T-helper 2 cell treated with Interferon-gamma antibody and Interleukin-4, amounts not matched to agents 5 μg/mL and 100 μg/mL, for 36 hours (primary cell): ENCODE measurements around the gene EIF4G3.

Experiments
- DNase-seq: peaks from one replicate; pipeline ENCODE4 v3.0.0; 2021; ENCODE audit warnings: low spot score
- H3K27ac Mint-ChIP-seq: one replicate; pipeline ENCODE4 v1.8.0; 2021; ENCODE audit warnings: mild to moderate bottlenecking, mixed read lengths
- H3K27me3 Mint-ChIP-seq: one replicate; pipeline ENCODE4 v1.8.0; 2021; ENCODE audit warnings: low read depth, mixed read lengths
- H3K36me3 Mint-ChIP-seq: one replicate; pipeline ENCODE4 v1.8.0; 2021; ENCODE audit warnings: low read depth, mixed read lengths
- H3K4me1 Mint-ChIP-seq: one replicate; pipeline ENCODE4 v1.8.0; 2021; ENCODE audit warnings: low read depth, mixed read lengths
- H3K4me3 Mint-ChIP-seq: one replicate; pipeline ENCODE4 v1.8.0; 2022; ENCODE audit warnings: mild to moderate bottlenecking, moderate library complexity, mixed read lengths
- H3K9me3 Mint-ChIP-seq: one replicate; pipeline ENCODE4 v1.8.0; 2021; ENCODE audit warnings: mixed read lengths

EIF4G3 gene

DNA sequence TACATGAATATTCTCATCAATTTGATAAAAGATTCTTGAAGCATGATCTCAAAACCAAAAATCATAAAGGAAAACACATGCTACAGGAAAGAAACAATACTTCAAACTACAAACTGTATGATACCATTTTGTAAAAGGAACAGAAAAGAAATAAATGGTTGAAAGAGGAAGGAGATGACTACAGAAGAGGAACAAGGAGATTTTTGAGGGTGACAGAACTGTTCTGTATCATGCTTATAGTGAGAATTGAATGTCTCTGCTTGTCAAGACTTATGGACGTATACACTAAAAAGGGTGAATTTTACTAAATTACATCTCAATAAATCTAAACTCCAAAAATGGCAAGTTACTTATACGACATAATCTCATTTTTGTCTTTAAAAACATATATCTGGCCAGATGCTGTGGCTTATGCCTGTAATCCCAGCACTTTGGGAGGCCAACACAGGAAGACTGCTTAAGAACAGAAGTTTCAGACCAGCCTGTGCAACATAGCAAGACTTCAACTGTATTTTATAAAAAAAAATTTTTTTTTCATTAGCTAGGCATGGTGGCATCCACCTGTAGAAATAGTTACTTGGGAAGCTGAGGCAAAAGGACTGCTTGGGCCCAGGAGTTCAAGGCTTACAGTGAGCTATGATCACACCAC is 125.4 kb downstream of the EIF4G3 start:
- H3K27me3 Mint-ChIP-seq = no peaks in the 10 kb centered on the region
- H3K36me3 Mint-ChIP-seq = peaks cover 3% of the 10 kb centered on the region
- no peak for DNase-seq
- no peak overlapping the region for H3K4me3 Mint-ChIP-seq
- no peaks in the 10 kb centered on the region for H3K4me1 Mint-ChIP-seq
- H3K9me3 Mint-ChIP-seq = no peaks in the 10 kb centered on the region
- no peak overlapping the region for H3K27ac Mint-ChIP-seq

DNA sequence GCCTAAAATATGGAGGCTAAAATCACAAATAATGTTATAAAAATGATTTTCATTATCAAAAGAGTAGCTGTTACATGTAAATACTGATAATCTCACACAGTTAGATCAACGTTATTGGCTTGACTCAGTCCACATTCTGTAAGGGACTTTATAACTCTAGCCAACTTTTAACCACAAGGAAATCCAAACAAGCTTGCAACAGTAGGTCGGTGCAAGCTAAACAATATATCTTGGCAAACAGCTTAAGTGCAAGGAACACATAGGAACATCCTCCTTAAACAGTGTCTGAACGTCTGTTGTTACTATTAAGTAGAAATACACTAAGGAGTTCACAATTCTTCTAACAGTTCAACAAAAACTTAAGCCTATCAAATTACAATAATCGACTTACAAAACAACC is 126.7 kb downstream of the EIF4G3 start:
- H3K4me3 Mint-ChIP-seq = no peak overlapping the region
- H3K27me3 Mint-ChIP-seq = no peaks in the 10 kb centered on the region
- H3K27ac Mint-ChIP-seq = no peak overlapping the region
- DNase-seq = no peak
- no peaks in the 10 kb centered on the region for H3K4me1 Mint-ChIP-seq
- peaks cover 5% of the 10 kb centered on the region for H3K36me3 Mint-ChIP-seq
- H3K9me3 Mint-ChIP-seq = no peaks in the 10 kb centered on the region

DNA sequence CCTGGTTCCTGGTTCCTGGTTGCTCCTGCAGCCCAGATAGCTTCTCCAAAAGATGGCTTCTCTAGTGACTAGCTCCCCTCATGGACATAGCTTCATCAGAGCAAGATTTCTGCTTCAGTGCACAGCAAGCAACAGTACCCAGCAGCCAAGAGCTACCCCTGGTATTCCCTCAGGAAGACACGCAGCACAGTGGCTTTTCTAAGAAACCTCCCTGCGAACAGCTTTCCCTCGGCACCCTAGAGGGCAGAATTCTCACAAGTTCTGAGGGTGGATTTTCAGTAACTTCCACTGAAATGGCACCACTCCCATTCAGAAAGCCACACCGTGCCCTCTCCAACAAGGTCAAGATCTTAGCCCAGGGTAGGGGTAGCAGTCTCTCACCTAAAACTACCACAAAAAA is 128.2 kb downstream of the EIF4G3 start:
- Mint-ChIP-seq H3K36me3 (peaks cover 5% of the 10 kb centered on the region), H3K27me3 (no peaks in the 10 kb centered on the region), H3K4me3 (no peak overlapping the region), H3K4me1 (no peaks in the 10 kb centered on the region), H3K9me3 (no peaks in the 10 kb centered on the region), H3K27ac (no peak overlapping the region)
- DNase-seq = no peak

DNA sequence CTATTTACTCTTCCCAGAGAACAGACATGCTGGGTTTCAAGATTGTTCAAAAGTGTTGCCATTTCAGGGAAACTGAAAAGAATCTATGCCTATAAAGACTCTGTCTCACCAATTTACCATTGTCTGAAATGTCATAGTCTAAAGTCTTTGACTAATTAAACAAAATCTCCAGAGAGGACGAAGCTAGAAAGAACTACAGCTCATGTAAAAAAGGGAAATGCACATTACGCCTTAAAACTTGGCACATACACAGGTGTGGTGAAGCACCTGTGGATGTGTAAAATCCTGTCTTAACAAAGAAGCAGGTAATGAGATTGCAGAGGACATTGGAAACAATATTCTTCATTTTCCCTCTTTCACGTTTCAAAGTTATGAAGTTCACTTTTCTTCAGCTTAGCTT is 130.6 kb downstream of the EIF4G3 start:
- H3K27me3 Mint-ChIP-seq = no peaks in the 10 kb centered on the region
- H3K4me1 Mint-ChIP-seq = peaks cover 3% of the 10 kb centered on the region
- H3K36me3 Mint-ChIP-seq = peaks cover 11% of the 10 kb centered on the region
- H3K27ac Mint-ChIP-seq = no peak overlapping the region
- H3K9me3 Mint-ChIP-seq = no peaks in the 10 kb centered on the region
- no peak overlapping the region for H3K4me3 Mint-ChIP-seq
- DNase-seq = no peak

DNA sequence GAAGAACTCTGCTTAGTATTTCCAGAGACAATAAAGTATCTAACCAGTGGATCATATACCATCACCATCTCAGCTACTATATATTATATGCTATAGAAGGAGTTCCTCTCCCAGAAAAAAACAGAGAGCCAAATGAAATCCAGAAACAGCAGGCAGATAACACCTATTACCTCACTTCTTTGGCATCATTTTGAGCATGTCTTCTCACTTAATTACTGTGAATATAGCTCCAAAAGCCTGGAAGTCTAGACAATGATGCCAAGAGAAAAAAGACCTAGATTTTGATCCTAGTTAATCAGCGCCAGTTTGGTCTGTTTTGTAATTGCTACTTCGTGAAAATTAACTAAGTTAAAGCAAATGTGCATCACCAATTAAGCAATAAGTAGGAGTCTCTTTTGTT is 131.3 kb downstream of the EIF4G3 start:
- Mint-ChIP-seq H3K4me3 (no peak overlapping the region), H3K4me1 (peaks cover 3% of the 10 kb centered on the region), H3K36me3 (peaks cover 11% of the 10 kb centered on the region), H3K9me3 (no peaks in the 10 kb centered on the region), H3K27me3 (no peaks in the 10 kb centered on the region), H3K27ac (no peak overlapping the region)
- no peak for DNase-seq

DNA sequence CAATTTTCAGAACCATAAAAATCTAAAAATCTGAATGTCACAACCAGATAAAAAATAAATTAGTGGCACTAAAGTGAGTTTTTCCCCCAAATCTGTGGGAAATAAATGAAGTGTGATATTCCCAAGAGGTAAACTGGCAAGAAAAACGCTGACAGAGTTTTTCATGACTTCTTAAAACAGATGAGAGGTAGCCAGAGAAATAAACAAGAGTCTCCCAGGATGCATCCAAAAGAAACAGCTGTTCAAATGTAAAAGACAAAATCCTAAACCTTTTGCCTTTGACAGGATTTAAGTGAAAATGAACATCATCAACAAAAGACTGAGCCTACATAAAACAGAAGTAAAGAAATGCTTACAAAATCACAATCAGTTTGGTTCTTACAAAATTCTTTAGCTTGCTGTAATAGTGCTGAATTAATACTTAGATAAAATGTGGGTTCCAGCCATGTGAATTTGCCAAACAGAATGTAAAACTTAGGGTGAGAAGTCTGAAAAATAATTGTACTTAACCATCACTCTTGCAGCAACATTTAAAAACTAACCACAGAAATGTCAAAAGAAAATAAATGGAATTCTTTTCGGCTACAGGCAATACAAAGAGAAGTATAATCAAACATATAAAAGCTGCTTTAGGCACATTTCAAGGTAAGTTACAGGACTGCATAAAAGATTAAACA is 133.6 kb downstream of the EIF4G3 start:
- no peak for DNase-seq
- peaks cover 3% of the 10 kb centered on the region for H3K4me1 Mint-ChIP-seq

DNA sequence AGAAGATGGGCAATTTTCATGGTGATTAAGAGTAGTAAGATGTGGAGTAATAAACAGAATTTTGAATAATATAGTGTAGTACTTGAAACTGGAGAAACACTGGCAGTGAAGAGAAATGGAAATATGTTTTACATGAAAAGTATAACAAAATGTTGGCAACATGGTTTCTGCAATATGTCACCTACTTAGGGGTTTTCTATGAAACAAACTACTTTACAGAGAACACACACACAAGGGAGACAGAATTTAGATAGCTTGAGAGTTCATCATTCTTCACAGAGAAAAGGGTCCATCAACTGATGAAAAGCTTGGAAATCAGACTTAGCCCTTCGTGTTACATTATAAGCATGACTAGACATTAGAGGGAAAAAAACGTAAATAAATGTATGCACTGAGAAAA is 135.2 kb downstream of the EIF4G3 start:
- H3K27me3 Mint-ChIP-seq = no peaks in the 10 kb centered on the region
- no peak overlapping the region for H3K4me3 Mint-ChIP-seq
- H3K4me1 Mint-ChIP-seq = peaks cover 3% of the 10 kb centered on the region
- H3K36me3 Mint-ChIP-seq = peaks cover 13% of the 10 kb centered on the region
- no peaks in the 10 kb centered on the region for H3K9me3 Mint-ChIP-seq
- no peak for DNase-seq
- H3K27ac Mint-ChIP-seq = no peak overlapping the region

More for the DNA sequence above, 133.6 kb downstream of the EIF4G3 start:
- Mint-ChIP-seq H3K9me3 (no peaks in the 10 kb centered on the region), H3K27me3 (no peaks in the 10 kb centered on the region), H3K4me3 (no peak overlapping the region), H3K27ac (no peak overlapping the region), H3K36me3 (peaks cover 11% of the 10 kb centered on the region)

DNA sequence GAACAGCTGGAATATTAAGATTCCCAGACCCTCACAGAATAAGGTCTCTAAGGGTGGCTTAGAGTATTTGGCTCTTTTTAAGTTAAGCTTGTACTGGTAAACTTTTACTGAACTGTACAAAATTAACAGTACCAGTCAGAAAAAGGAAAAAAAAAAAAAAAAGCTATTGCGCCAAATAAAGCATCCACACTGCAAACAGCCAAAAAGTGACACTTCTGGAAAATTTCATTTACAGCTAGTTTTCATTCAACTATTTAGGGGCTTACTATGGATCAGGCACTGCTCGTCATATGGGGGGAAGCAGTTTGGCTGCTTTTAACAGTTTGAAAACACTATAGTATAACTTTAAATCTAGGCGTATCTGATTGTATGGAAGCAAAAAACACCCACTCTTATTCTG is 139.6 kb downstream of the EIF4G3 start:
- Mint-ChIP-seq H3K36me3 (peaks cover 11% of the 10 kb centered on the region), H3K9me3 (no peaks in the 10 kb centered on the region), H3K4me3 (no peak overlapping the region), H3K4me1 (no peaks in the 10 kb centered on the region), H3K27me3 (no peaks in the 10 kb centered on the region), H3K27ac (no peak overlapping the region)
- no peak for DNase-seq

DNA sequence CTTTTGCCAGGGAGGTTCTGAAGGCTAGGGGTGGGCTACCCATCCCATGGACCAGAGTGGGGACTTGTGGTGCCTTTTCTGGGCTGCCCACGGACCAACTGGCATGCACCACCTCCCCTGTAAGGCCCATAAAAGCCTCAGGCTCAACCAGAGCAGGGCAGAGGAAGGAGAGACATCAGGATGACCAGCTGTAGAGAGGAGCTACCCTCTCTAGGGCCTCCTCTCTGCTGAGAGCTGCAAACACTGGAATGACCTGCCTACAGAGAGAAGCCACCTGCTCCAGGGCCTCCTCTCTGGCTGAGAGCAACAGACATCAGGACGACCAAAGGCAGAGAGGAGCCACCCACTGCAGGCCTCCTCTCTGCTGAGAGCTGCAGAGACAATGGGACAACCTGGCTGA is 140.9 kb downstream of the EIF4G3 start:
- no peaks in the 10 kb centered on the region for H3K9me3 Mint-ChIP-seq
- no peak overlapping the region for H3K4me3 Mint-ChIP-seq
- no peak overlapping the region for H3K27ac Mint-ChIP-seq
- H3K4me1 Mint-ChIP-seq = no peaks in the 10 kb centered on the region
- no peaks in the 10 kb centered on the region for H3K27me3 Mint-ChIP-seq
- DNase-seq = no peak
- peaks cover 7% of the 10 kb centered on the region for H3K36me3 Mint-ChIP-seq

DNA sequence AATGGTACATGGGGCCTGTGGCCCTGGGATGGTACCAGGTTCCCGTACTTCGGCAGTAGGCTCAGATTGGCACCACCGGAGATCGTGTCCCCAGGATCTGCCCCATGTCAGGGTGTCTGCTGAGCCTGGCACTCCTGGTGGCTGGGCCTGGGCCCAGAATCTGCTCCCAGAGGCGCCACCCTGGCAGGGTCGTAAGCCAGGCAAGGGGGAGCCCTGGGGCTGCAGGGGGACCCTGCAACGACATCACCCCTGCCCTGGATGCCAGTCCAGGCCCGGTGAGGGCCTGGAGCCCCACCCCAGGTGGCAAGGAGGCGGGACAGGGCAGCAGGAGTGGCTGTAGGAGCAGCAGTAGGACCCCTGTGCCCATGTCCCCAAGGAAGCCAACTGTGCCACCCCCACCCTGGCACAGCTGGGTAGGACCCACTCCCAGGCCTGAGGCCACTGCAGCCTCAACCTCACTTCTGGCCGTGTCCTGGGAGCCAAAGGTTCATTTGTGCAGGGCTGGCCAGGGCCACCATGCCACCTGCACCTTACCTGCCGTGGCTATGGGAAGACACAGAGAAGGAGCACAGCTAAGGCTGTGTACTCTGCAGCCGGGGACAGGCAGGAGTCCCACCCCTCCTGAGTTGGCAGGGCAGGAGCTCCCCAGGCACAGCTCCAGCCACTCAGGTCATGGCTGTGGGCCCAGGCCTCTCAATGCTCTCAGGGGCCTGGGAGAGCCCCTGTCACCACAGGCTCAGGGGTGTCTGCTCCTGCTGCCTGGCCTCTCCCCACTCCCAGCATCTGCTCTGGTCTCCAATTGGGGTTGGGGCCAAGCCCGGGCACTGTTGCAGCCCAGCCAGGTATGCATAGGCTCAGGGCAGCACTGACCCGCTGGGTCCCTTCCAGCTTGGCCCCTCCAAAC is 141.7 kb downstream of the EIF4G3 start:
- no peak for DNase-seq
- no peaks in the 10 kb centered on the region for H3K27me3 Mint-ChIP-seq
- H3K4me3 Mint-ChIP-seq = no peak overlapping the region
- no peak overlapping the region for H3K27ac Mint-ChIP-seq
- H3K9me3 Mint-ChIP-seq = no peaks in the 10 kb centered on the region
- H3K4me1 Mint-ChIP-seq = no peaks in the 10 kb centered on the region
- peaks cover 10% of the 10 kb centered on the region for H3K36me3 Mint-ChIP-seq

DNA sequence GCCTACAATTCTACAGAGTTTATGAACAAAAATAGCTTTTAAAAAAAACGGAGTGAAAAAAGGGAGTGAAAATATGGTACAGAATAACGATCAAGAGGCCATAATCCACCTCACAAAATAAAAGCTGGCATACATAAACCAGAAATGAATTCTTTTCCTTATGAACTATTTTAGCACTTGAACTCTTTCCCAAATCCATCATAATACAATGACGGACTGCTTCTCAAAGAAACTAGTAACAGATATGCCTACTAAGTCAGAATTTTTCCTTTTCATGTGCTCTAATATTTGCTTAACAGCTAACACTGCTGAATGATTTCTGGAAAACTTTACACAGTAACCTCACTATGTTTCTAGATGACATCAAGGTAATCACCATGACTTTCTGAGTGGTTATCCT is 144.0 kb downstream of the EIF4G3 start:
- no peaks in the 10 kb centered on the region for H3K9me3 Mint-ChIP-seq
- H3K4me1 Mint-ChIP-seq = peaks cover 8% of the 10 kb centered on the region
- DNase-seq = no peak
- no peaks in the 10 kb centered on the region for H3K27me3 Mint-ChIP-seq
- H3K4me3 Mint-ChIP-seq = no peak overlapping the region
- H3K36me3 Mint-ChIP-seq = peaks cover 8% of the 10 kb centered on the region
- no peak overlapping the region for H3K27ac Mint-ChIP-seq

DNA sequence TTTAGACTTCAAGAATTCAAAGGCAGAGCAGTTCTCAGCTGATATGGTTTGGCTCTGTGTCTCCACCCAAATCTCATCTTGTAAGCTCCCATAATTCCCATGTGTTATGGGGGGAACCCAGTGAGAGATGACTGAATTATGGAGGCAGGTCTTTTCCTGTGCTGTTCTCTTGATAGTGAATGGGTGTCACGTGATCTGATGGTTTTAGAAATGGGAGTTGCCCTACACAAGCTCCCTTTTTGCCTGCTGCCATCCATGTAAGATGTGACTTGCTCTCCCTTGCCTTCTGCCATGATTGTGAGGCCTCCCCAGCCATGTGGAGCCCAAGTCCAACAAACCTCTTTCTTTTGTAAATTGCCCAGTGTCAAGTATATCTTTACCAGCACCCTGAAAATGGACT is 146.5 kb downstream of the EIF4G3 start:
- Mint-ChIP-seq H3K27ac (no peak overlapping the region), H3K27me3 (no peaks in the 10 kb centered on the region), H3K9me3 (no peaks in the 10 kb centered on the region), H3K4me1 (peaks cover 11% of the 10 kb centered on the region), H3K36me3 (peaks cover 9% of the 10 kb centered on the region), H3K4me3 (no peak overlapping the region)
- DNase-seq = no peak

DNA sequence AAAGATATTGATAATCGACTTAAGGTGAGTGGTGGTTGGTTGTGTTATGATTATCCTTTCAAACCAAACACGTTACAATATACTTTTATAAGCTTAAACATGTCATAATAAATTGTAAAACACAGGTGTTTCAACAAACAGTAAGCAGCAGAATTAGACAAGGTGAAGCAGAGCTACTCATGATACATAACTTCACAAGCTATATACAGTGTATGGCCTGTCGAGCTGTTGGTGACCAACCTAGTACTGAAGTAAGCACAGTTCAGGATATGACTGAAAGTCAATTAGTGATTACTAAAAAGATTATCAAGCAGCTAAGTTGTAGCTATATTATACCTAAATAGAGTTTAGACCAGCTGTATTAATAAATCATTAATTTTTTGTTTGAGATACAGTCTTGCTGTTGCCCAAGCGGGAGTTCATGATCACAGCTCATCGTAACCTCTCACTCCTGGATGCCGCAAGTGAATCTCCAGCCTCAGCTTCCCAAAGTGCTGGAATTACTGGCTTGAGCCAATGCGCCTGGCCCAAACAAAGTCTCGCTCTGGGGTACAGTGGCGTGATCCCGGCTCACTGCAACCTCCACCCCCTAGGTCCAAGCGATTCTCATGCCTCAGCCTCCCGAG is 148.1 kb downstream of the EIF4G3 start:
- Mint-ChIP-seq H3K27ac (no peak overlapping the region), H3K36me3 (peaks cover 11% of the 10 kb centered on the region), H3K4me1 (peaks cover 11% of the 10 kb centered on the region), H3K4me3 (no peak overlapping the region), H3K27me3 (no peaks in the 10 kb centered on the region), H3K9me3 (no peaks in the 10 kb centered on the region)
- no peak for DNase-seq

DNA sequence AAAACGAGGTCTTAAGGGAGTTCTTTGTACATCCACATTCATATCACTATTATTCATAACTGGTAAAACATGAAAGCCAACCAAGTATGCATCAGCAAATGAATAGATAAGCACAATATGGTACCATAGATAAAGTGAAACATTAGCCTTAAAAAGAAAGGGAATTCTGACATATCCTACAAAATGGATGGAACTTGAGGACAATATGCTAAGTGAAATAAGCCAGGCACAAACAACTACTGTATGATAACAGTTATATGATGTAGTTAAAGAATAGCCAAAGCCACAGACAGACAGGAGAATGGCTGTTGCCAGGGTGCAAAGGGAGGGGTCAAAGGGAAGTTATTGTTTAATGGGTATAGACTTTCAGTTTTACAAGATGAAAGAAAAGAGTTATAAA is 148.9 kb downstream of the EIF4G3 start:
- Mint-ChIP-seq H3K27ac (no peak overlapping the region), H3K27me3 (no peaks in the 10 kb centered on the region), H3K4me3 (no peak overlapping the region), H3K9me3 (no peaks in the 10 kb centered on the region), H3K36me3 (peaks cover 11% of the 10 kb centered on the region), H3K4me1 (peaks cover 13% of the 10 kb centered on the region)
- no peak for DNase-seq
